Lung microvascular endothelial cell (primary cell): ENCODE data around the gene CREB3L1. TPM values are rescaled to one million over a fixed set of nuclear protein-coding genes. Genes with fewer than 3 reads are reported as not detected.

Experiments
- DNase-seq, 2 donors: peaks; one replicate each; pipeline versions ENCODE4 v3.0.0 to v3.0.0-alpha.2; 2010; ENCODE audit warnings: low read depth in 2 of 2
- total RNA-seq: library from RNA; depleted of rRNA; stranded (reverse); fragments of >200 nt; gene quantifications from 2 replicates; pipeline ENCODE4 v1.2.1, GENCODE V29; 2014

CREB3L1 gene
- total RNA-seq, 1 donor from 2014 or later, result 0.20 TPM

GRCh38 chr11:46321757-46322156 is 44.3 kb downstream of the CREB3L1 start:
- DNase-seq, result no peak

DNA sequence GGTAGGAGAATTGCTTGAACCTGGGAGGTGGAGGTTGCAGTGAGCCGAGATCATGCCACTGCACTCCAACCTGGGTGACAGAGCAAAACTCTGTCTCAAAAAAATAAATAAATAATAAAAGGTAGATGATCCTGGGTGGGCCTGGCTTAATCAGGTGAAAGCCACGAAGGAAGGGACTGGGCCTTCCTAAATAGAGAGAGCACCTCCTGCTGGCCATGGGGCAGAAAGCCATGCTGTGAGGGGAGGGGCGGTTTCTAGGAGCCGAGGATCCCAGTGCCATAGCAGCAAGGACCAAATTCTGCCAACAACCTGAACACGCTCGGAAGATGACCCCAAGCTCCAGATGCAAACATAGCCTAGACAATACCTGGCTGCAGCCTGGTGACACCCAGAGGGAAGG is 45.3 kb downstream of the CREB3L1 start:
- DNase-seq, result no peak

DNA sequence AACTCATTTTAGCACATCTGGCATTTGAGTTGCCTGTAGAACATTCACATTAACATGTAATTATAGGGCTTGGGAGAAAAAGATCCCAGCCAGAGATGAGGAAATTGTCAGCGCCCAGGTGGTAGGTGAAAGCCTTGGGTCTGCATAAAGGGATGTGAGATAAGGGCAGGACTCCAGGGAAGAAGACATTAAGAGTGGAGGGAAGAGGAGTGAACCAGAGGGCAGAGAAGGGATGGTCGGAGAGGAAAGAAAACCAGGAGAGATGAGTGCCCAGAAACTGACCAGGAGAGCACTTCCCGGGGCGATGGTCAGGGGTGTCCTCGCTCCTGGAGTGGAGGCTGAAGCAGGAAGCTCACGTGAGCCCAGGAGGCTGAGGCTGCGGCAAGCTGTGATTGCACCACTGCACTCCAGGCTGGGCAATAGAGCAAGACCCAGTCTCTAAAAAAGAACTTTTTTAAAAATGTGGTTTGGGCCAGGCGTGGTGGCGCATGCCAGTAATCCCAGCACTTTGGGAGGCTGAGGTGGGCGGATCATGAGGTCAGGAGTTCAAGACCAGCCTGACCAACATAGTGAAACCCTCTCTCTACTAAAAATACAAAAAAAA is 49.5 kb downstream of the CREB3L1 start:
- no peak for DNase-seq

- peak in 1 of 2 donors; percentile 53 for DNase-seq
Observed at GRCh38 chr11:46327829-46328228, 50.4 kb downstream of the CREB3L1 start.

DNA sequence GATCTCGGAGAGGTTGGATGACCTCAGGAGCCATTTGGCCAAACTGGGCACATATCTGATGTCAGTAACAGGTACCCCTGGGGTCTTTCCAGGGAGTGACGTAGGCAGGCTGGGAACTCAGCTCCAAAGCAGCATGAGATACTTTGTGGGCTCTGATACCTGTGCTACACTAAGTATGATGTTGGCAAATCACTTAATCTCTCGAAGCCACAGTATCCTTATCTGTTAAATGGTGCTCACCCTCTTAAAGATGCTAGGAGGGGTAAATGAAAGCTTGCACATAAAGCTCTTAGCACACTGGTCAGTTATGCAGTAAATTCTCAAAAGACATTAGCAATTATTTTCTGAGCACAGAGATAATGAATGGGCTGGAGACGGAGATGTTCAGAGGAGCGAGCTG is 52.7 kb downstream of the CREB3L1 start:
- DNase-seq, result no peak

DNA sequence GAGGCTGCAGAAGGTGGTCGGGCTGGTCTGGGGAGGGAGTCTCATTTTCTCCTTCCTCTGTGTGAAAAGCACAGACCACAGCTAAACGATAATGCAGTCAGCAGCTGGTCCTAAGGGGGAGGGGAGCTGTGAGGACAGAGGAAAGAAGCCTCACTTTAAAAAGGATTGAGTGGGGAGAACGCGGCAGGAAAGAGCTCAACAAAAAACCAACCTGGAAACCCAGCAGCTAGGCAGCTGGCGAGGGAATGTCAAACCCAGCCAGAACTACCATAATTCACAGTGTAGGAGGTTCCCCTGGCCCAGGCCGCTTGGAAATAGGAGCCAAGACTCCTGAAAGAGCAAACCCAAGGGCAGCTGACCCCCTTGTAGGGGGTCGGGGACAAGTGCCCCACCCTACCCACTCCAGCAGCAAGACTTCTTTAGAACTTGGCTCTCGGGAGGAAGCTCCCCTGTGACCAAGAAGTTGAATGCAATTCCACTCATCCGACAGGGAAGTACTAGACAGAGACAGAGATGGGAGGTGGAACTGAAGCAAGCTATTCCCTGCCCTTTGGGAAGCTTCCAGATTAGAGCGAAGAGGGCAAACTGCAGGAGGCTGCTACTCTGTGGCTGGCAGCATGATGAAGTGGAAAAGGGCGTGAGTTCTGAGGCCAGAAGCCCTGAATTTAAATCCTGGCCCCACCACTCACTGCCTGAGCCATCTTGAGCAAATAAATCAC is 53.3 kb downstream of the CREB3L1 start:
- no peak for DNase-seq

DNA sequence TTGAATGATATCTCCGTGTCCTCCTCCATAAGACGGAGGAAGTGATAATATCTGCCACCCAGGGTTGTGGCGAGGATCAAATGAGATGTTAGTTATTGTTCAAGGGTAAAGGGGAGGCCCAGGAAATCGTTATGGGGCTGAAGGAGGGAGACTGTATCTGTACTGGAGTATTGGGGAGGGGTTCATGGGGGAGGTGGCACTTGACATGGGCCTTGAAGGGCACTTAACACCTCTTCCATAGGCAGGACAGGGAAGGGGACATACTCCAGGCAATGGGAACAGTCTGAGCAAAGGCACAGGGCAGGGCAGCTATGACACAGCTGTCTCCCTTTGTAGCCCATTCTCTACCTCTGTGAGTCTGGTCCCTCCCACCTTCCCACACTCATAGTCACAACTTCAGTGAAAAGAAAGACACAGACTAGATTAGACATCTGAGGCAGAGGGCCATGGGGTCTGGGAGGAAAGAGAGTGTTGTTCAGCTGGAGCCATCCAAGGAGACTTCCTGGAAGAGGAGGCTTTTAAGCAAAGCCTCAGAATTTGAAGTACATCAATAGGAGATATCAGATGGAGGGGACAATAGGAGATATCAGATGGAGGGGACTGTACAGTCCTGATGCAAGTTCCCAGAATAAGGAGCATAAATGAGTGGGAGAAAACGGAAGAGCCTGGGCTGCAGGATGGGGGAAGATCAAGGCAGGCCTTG is 54.0 kb downstream of the CREB3L1 start:
- no peak for DNase-seq

GRCh38 chr11:46332093-46332567 is 54.7 kb downstream of the CREB3L1 start:
- DNase-seq, result no peak

DNA sequence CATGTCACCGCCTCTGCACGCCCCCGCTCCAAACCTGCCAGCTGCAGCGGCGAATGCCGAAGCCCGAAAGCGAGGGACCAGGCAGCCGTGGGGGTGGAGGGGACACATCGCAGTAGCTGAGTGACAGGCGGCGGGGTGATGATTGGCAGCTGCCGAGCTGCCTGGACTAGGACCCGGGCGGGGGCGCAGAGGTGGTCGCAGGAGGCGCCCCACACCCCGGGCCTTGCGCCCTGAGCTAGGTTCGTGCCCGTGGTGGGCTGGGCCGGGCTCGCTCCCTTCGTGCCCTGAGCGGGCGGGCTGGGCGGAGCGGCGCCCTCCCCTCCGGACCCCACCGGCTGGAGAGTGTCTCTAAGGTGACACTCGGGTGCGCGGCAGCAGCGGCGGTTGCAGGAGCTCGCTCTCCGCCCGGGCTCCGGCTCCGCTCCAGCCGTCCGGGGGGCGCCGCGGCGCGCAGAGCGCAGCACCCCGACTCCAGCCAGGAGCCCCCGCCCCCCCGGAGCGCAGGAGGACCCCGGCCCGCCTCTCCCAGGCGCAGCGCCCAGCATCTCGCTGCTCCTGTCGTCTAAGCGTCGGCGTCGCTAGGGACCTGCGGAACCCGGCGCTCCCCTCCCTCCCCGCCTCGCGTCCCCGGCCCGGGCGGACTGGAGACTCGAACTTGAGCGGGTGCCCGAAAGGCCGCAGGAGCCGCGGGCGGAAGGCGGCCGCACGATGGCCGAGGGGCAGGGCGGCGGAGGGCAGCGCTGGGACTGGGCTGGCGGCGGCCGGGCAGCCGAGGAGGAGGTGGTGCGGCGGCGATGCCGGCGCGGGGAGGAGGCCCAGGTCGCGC is 55.3 kb downstream of the CREB3L1 start:
- DNase-seq, result no peak

GRCh38 chr11:46333394-46333947 is 56.0 kb downstream of the CREB3L1 start:
- DNase-seq, result no peak

- DNase-seq, result no peak
Observed at GRCh38 chr11:46334211-46334610, 56.7 kb downstream of the CREB3L1 start.

- no peak for DNase-seq
Observed at GRCh38 chr11:46335271-46335670, 57.8 kb downstream of the CREB3L1 start.

- DNase-seq, result no peak
Observed at GRCh38 chr11:46335890-46336562, 58.6 kb downstream of the CREB3L1 start.

GRCh38 chr11:46336563-46337180 is 59.2 kb downstream of the CREB3L1 start:
- DNase-seq, result no peak

DNA sequence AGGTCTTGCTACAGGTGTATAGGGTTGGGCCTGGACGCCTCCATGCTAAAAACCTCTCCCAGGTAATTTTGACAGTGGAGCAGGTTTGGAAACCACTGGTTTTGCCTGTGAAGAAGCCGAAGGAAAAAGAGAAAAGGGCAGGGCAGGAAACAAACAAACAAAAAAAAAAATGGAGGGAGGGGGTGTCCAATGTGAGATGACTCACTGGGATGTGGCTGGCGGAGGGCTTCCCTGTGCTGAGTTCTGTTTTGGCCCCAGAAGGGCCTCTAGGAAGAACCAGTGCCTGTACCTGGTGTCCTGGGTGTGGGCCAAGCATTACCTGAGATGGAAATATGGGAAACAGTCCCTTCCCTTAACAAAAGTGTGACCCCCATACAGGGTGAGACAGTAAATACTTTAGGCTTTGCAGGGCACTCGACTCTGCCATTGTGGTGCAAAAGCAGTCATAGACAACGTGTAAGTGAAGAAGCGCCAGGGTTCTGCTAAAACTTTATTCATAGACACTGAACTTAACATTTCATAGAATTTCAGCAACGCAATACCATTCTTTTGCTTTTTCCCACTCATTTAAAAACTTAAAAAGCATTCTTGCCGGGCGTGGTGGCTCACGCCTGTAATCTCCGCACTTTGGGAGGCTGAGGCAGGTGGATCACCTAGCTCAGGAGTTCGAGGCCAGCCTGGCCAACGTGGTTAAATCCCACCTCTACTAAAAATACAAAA is 60.3 kb downstream of the CREB3L1 start:
- no peak for DNase-seq

DNA sequence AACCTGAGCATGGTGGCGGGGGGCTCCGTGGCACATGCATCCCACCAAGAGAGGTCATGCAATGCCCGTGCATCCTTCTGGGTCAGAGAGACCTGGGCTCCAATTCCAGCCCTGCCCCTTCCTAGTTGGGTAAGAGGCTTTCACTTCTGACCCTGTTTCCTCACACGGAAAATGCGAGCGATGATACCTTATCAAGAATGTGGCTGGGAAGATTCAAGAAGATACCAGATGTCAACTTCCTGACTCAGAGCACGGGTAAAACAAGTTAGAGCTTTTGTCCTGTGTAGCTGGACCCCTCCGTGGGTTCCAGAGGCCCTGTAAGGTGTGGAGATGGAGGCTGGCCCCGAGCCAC is 61.1 kb downstream of the CREB3L1 start:
- no peak for DNase-seq

- no peak for DNase-seq
Observed at GRCh38 chr11:46338988-46339666, 61.7 kb downstream of the CREB3L1 start.

DNA sequence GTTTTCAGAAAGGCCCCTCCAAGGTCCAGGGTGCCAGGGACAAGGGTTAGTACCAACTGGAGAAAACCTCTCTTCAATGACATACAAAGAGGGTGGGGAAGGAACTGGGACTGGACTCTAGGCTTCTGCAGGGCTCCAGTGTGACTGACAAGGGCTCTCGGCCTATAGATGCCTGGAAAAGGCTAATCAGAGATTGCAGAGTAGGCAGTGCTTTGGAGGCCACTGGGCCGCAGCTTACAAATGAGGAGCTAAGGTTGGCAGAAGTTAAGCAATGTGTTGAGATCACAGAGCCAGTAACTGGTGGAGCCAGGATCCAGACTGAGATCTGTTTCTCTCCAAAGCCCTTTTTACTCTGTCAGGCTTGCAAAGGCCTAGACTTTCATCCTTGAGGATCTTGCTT is 62.4 kb downstream of the CREB3L1 start:
- no peak for DNase-seq

DNA sequence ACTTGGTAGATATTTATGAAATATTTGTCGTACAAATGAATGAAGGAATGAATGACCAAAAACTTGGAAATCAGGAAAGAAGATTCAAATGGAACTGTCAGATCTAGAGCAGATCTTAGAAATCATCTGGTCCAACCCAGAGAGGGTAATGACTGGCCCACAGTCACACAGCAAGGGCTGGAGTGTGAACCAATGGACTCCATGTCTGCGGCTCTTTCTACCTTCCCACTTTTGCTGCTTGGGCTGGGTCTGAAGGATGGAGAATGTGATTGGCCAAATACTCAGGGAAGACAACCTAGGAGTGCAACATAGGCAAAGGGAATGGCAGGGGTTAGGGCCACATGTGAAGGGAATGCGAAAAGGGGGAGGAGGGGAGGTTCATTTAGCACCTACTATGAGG is 64.0 kb downstream of the CREB3L1 start:
- no peak for DNase-seq
